HG02588 (cell line): Measurements from ENCODE around the gene RPL36AL.
"Not testable (repeated sequence)": the region's sequence is repeated elsewhere in the genome, so short reads cannot be mapped to it uniquely, and the experiment has no call there.

ENCODE experiments used
- ATAC-seq: cut with Tn5 transposase; IDR thresholded peaks from one replicate; pipeline ENCODE4 v1.9.1; 2021; ENCODE audit warnings: mild to moderate bottlenecking, moderate library complexity; ENCODE audit not compliant: unreplicated experiment

Gene RPL36AL

GRCh38 chr14:49619730-49620129 is 696 bp downstream of the RPL36AL start:
- no peak for ATAC-seq

GRCh38 chr14:49619273-49619672 is 1.2 kb downstream of the RPL36AL start:
- ATAC-seq: not testable (repeated sequence)

- no peak for ATAC-seq
Observed at GRCh38 chr14:49617852-49618519, 2.4 kb downstream of the RPL36AL start.

GRCh38 chr14:49615776-49616175 is 4.7 kb downstream of the RPL36AL start:
- no peak for ATAC-seq

GRCh38 chr14:49614196-49614595 is 6.2 kb downstream of the RPL36AL start:
- no peak for ATAC-seq

- no peak for ATAC-seq
Observed at GRCh38 chr14:49612671-49613070, 7.8 kb downstream of the RPL36AL start.

- ATAC-seq: no peak
Observed at GRCh38 chr14:49612251-49612650, 8.2 kb downstream of the RPL36AL start.

- no peak for ATAC-seq
Observed at GRCh38 chr14:49607583-49607982, 12.8 kb downstream of the RPL36AL start.

GRCh38 chr14:49598485-49599300 is 21.7 kb downstream of the RPL36AL start, which contains the start of gene LRR1:
Gene LRR1 (plus strand): TSS chr14:49598940. CDS start chr14:49599021, 81 bp downstream.
- peak; percentile 47 for ATAC-seq

- ATAC-seq: no peak
Observed at GRCh38 chr14:49598189-49598484, 22.3 kb downstream of the RPL36AL start.

- ATAC-seq: no peak
Observed at GRCh38 chr14:49594347-49595091, 25.9 kb downstream of the RPL36AL start.

- ATAC-seq: no peak
Observed at GRCh38 chr14:49593016-49593415, 27.4 kb downstream of the RPL36AL start.

GRCh38 chr14:49589387-49589786 is 31.0 kb downstream of the RPL36AL start:
- no peak for ATAC-seq

GRCh38 chr14:49586673-49587460 is 33.6 kb downstream of the RPL36AL start:
- ATAC-seq: peak; percentile 23

- ATAC-seq: peak; percentile 87
Observed at GRCh38 chr14:49585803-49586672, 34.4 kb downstream of the RPL36AL start, which contains the start of gene RPS29. Gene RPS29 (minus strand): TSS chr14:49586380. CDS start chr14:49586346, 34 bp downstream.

- not testable (repeated sequence) for ATAC-seq
Observed at GRCh38 chr14:49584981-49585640, 35.3 kb downstream of the RPL36AL start.

- no peak for ATAC-seq
Observed at GRCh38 chr14:49584058-49584457, 36.4 kb downstream of the RPL36AL start.

- ATAC-seq: no peak
Observed at GRCh38 chr14:49583629-49584028, 36.8 kb downstream of the RPL36AL start.
